ENCODE measurements around the gene FUBP3. TPM values are rescaled to one million over a fixed set of nuclear protein-coding genes. Genes with fewer than 3 reads are reported as not detected.

The FUBP3 gene
- total and polyA plus RNA-seq, 12 donors, result 18.3 to 52.3 (median 39.3) TPM

GRCh38 chr9:130651752-130652151 is 72.4 kb downstream of the FUBP3 start:
- TF ChIP-seq POLR2A (IDR thresholded peaks at IDR 0.05), result no peak
- TF ChIP-seq CTCF (IDR thresholded peaks at IDR 0.05), result no peak
- H3K27ac ChIP-seq, result no peak overlapping the region

DNA sequence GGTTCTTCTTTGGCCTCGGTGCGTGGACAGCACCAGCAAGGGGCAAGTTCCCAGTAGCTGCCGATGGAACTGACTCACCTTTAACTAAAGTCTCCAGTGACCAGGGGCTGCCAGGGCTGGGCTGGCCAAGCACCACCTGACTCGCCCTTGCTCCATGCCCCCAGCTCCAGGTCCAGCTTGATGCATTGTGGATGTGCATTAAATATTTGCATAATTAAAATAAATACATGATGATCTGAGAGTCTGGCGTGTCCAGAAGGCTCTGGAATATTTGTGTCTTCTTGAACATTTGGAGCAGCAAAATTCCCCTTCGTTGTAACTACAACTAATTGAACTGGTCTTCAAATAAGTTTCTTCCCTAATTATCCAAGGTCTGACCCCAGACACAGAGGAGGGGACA is 75.5 kb downstream of the FUBP3 start:
- 78 to 84% (median 82%) methylated on average over 6 of the region's 6 CpGs for WGBS, 4 donors
- H3K36me3 ChIP-seq (replicated peaks in 1 of 2), result no peaks in the 10 kb centered on the region
- H3K9me3 ChIP-seq (replicated peaks in 1 of 3), result no peaks in the 10 kb centered on the region
- H3K4me1 ChIP-seq (replicated peaks in 1 of 2), result peaks cover 0 to under 1% of the 10 kb centered on the region in 2 donors
- DNase-seq, result no peak
- intact Hi-C loops (cut with DNase I), result no loop called here
- peaks cover 42% of the 10 kb centered on the region for H3K27me3 ChIP-seq
- no peak overlapping the region for H3K4me3 ChIP-seq
- TF ChIP-seq POLR2A (IDR thresholded peaks at IDR 0.05) (no peak), CTCF (IDR thresholded peaks at IDR 0.05) (no peak)
- no peak overlapping the region for H3K27ac ChIP-seq

More at GRCh38 chr9:130651752-130652151, 72.4 kb downstream of the FUBP3 start:
- intact Hi-C loops (cut with DNase I), result no loop called here
- no peaks in the 10 kb centered on the region for H3K36me3 ChIP-seq (replicated peaks in 1 of 2)
- DNase-seq, result no peak
- no peak overlapping the region for H3K4me3 ChIP-seq
- 88 to 92% (median 91%) methylated on average over 8 to 18 of the region's 18 CpGs for WGBS, 4 donors
- H3K27me3 ChIP-seq, result peaks cover 14% of the 10 kb centered on the region
- no peaks in the 10 kb centered on the region for H3K9me3 ChIP-seq (replicated peaks in 1 of 3)
- H3K4me1 ChIP-seq (replicated peaks in 1 of 2), result no peaks in the 10 kb centered on the region

DNA sequence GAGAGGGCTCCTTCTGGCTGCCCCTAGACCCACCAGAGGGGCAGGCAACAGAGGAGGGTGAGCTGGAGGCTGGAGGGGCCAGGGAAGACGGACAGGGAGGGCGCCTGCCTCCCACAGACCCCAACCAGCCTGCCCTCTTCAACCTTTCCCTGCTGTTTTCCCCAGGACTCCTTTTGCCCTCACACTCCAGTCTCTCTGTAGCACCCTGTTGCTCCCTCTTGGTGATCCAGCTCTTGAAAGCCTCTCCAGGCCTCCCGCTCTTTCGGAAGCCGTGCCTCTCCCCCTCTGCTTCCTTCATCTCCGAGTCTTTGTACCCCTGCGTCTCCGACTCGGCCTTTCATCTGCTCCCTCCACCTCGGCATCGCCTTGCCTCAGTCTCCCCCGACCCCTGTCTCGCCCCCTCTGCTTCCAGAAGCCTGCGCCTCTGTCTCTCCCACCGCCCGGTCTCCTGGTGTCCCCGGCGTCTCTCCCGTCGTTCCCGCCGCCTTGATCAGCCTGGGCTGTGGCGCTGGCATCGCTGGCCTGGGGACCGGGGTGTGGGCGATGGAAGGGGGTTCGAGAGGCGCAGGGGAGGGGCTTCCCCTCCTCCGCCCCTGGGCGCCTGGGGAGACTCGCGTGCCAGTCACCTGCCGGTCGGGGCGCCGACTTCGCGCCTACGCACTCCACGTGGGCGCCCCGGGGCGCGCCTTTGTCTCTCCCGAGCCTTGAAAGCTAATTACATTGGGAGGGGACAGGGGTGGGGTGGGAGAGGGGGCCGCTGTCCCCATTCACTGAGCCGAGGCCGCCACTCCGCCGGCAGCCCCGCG is 79.7 kb downstream of the FUBP3 start:
- intact Hi-C loops (cut with DNase I), result no loop called here
- H3K27me3 ChIP-seq, result peaks cover 84% of the 10 kb centered on the region
- TF ChIP-seq POLR2A (IDR thresholded peaks at IDR 0.05) (no peak), CTCF (IDR thresholded peaks at IDR 0.05) (no peak)
- peaks cover 16 to 30% of the 10 kb centered on the region in 2 donors for H3K4me1 ChIP-seq (replicated peaks in 1 of 2)
- no peaks in the 10 kb centered on the region for H3K36me3 ChIP-seq (replicated peaks in 1 of 2)
- 15 to 20% (median 17%) methylated on average over 23 to 52 of the region's 52 CpGs for WGBS, 4 donors
- no peak overlapping the region for H3K4me3 ChIP-seq
- no peak for DNase-seq
- no peaks in the 10 kb centered on the region for H3K9me3 ChIP-seq (replicated peaks in 1 of 3)
- H3K27ac ChIP-seq, result no peak overlapping the region

- intact Hi-C loops (cut with DNase I), result no loop called here
- no peak for DNase-seq
- Histone ChIP-seq H3K4me1 (replicated peaks in 1 of 2) (peaks cover 20 to 30% of the 10 kb centered on the region in 2 donors), H3K27ac (no peak overlapping the region), H3K36me3 (replicated peaks in 1 of 2) (no peaks in the 10 kb centered on the region), H3K4me3 (peak overlapping the region in 1 of 4 donors; percentile 46), H3K9me3 (replicated peaks in 1 of 3) (no peaks in the 10 kb centered on the region), H3K27me3 (peaks cover 86% of the 10 kb centered on the region)
- no peak for TF ChIP-seq POLR2A (IDR thresholded peaks at IDR 0.05)
- no peak for TF ChIP-seq CTCF (IDR thresholded peaks at IDR 0.05)
- WGBS, 4 donors, result 1 to 2% (median 1%) methylated on average over 38 to 57 of the region's 58 CpGs
Observed at GRCh38 chr9:130659699-130660248, 80.4 kb downstream of the FUBP3 start.

All from adrenal gland (tissue), 12 donors.